Measurements from ENCODE around the gene ISG20. TPM values are rescaled to one million over a fixed set of nuclear protein-coding genes. Genes with fewer than 3 reads are reported as not detected.

The ISG20 gene
- total and polyA plus RNA-seq, 2 donors (not counting 3 experiments of a cell fraction or from before 2014, with no cell fraction given), result 6.4 to 7.5 TPM

DNA sequence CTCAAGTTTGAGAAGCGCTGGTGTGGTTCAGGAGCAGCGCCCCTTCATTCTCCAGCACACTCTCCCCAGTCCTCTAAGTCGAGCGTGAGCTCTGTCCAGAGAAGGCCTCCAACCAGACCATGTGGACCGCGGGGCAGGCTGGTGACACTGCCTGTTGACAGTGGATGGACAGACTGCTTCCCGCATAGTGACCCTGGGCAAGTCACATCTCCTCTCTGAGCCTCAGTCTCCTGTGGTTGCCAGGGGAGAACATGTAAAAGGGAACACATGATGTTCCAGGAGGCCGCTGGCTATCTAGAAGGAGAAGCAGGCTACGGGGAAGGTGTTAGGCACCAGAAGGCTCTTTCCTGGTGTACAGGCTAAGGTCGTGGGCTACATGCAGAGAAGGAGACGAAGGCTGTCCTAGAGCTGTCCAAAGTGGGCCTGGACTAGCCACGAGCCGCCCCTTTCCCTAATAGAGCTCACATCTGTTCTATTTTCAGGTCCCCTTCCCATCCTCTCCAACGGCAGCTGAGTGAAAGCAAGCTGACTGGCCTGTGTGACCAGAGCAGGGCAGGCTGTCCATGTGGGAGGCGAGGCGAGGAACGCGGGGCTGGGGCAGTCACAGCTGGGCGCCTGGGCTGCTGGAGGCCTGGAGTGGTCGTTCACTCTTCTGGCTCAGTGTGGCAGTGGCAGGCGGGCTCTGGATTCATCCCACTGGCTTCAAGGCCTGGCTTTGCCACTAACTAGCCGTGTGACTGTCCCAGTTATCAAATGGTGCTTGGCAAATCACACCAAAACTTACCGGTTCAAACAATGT is 11.1 kb downstream of the ISG20 start:
- no peak overlapping the region for H2AFZ ChIP-seq (ENCODE audit: low read depth, low read length)
- FAIRE-seq, result no peak
- TSS peak; percentile 86 for BruUV-seq (replicated peaks)
- H3K4me2 ChIP-seq (ENCODE audit: insufficient read depth, low read length), result peak overlapping the region; percentile 30
- no peaks in the 10 kb centered on the region for H3K9me1 ChIP-seq (replicated peaks; ENCODE audit: control insufficient read depth, extremely low read depth, insufficient read depth, low read length)
- CTCF ChIA-PET, result interaction anchor here (0.7 to 1.8 kb wide), 4 partner anchors 10 to 184 kb away, joined by 3 to 12 read pairs (median 8); partner anchors contain the start of gene ISG20
- DNase-seq (ENCODE audit: low read depth, low spot score), result no peak
- H3K79me2 ChIP-seq (ENCODE audit: control insufficient read depth, insufficient read depth, low read length), result no peaks in the 10 kb centered on the region
- peak overlapping the region; percentile 91 for H3K9ac ChIP-seq (replicated peaks; ENCODE audit: extremely low read depth, insufficient read depth, low read length)
- H3K4me3 ChIP-seq (replicated peaks in 1 of 3; ENCODE audit: insufficient read depth in 1 of 3, low read depth in 1 of 3, low read length in 3 of 3), result no peak overlapping the region
- H3K27me3 ChIP-seq (ENCODE audit: control insufficient read depth in 2 of 2, insufficient read depth in 2 of 2, low read length in 2 of 2), result no peaks in the 10 kb centered on the region
- no peaks in the 10 kb centered on the region for H3K36me3 ChIP-seq (ENCODE audit: control insufficient read depth in 2 of 2, extremely low read depth in 1 of 2, insufficient read depth in 2 of 2, low read length in 2 of 2)
- intact Hi-C loops (cut with micrococcal nuclease), result loop anchor here (1.0 to 5.0 kb wide), 6 partner anchors 12 to 438 kb away; partner anchors contain the start of genes ABHD2, AEN, HAPLN3 and MRPL46
- peaks cover 35% of the 10 kb centered on the region for H3K4me1 ChIP-seq (ENCODE audit: control insufficient read depth, extremely low read depth, insufficient read depth, low read length)
- H4K20me1 ChIP-seq (replicated peaks; ENCODE audit: control insufficient read depth, extremely low read depth, insufficient read depth, low read length), result no peaks in the 10 kb centered on the region
- POLR2A ChIA-PET, result interaction anchor here (0.6 to 1.8 kb wide), 2 partner anchors 11 to 393 kb away, joined by 4 to 7 read pairs; partner anchors contain the start of gene ISG20
- TF ChIP-seq MYC (IDR thresholded peaks at IDR 0.05; ENCODE audit: low read depth, low read length) (no peak), POLR2A (IDR thresholded peaks at IDR 0.05; ENCODE audit: low read depth, low read length) (no peak), POLR2AphosphoS5 (IDR thresholded peaks at IDR 0.05; ENCODE audit: insufficient read depth, low read depth, low read length) (no peak), GATA2 (IDR thresholded peaks at IDR 0.05; ENCODE audit: insufficient read depth, insufficient read length, low read depth, low read length) (no peak), FOS (IDR thresholded peaks at IDR 0.05; ENCODE audit: borderline replicate concordance, insufficient read depth, low read length) (no peak), JUN (IDR thresholded peaks at IDR 0.05; ENCODE audit: borderline replicate concordance, insufficient read depth, insufficient read length, low read depth) (no peak), EZH2 (IDR thresholded peaks at IDR 0.05; ENCODE audit: borderline replicate concordance, low read depth, low read length, severe bottlenecking) (no peak)
- TF ChIP-seq, protein P1, sequence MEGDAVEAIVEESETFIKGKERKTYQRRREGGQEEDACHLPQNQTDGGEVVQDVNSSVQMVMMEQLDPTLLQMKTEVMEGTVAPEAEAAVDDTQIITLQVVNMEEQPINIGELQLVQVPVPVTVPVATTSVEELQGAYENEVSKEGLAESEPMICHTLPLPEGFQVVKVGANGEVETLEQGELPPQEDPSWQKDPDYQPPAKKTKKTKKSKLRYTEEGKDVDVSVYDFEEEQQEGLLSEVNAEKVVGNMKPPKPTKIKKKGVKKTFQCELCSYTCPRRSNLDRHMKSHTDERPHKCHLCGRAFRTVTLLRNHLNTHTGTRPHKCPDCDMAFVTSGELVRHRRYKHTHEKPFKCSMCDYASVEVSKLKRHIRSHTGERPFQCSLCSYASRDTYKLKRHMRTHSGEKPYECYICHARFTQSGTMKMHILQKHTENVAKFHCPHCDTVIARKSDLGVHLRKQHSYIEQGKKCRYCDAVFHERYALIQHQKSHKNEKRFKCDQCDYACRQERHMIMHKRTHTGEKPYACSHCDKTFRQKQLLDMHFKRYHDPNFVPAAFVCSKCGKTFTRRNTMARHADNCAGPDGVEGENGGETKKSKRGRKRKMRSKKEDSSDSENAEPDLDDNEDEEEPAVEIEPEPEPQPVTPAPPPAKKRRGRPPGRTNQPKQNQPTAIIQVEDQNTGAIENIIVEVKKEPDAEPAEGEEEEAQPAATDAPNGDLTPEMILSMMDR (IDR thresholded peaks at IDR 0.05; ENCODE audit: extremely low read depth in 1 of 2, insufficient read depth in 1 of 2, low read depth in 1 of 2, low read length in 2 of 2), result no peak
- TF ChIP-seq, protein P2, sequence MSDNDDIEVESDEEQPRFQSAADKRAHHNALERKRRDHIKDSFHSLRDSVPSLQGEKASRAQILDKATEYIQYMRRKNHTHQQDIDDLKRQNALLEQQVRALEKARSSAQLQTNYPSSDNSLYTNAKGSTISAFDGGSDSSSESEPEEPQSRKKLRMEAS (IDR thresholded peaks at IDR 0.05; ENCODE audit: insufficient read depth, insufficient read length), result no peak
- no peaks in the 10 kb centered on the region for H3K9me3 ChIP-seq (replicated peaks; ENCODE audit: control insufficient read depth, insufficient read depth, low read length)
- peak overlapping the region; percentile 99 for H3K27ac ChIP-seq (ENCODE audit: insufficient read depth, low read depth, low read length)
- dilution Hi-C loops (cut with MboI; ENCODE audit: extremely low pct_ligation_motif_present, low sequenced_read_pairs), result no loop called here

All from endothelial cell of umbilical vein (primary cell).